ENCODE data around the gene LIN28B. TPM values are rescaled to one million over a fixed set of nuclear protein-coding genes. Genes with fewer than 3 reads are reported as not detected.

The LIN28B gene
- total RNA-seq, 1 donor from 2014 or later: not detected

GRCh38 chr6:105034470-105034869 lies 77.6 kb downstream of the LIN28B start:
- no peak for DNase-seq (ENCODE audit: low spot score)
- no peak overlapping the region for H3K4me3 Mint-ChIP-seq (ENCODE audit: unreplicated experiment)
- H3K9me3 Mint-ChIP-seq (ENCODE audit: low read depth): peaks cover 2% of the 10 kb centered on the region
- no peaks in the 10 kb centered on the region for H3K36me3 Mint-ChIP-seq (ENCODE audit: low read depth)
- no peak overlapping the region for H3K27ac Mint-ChIP-seq (ENCODE audit: unreplicated experiment)
- peaks cover 7% of the 10 kb centered on the region for H3K4me1 Mint-ChIP-seq (ENCODE audit: low read depth)
- no peaks in the 10 kb centered on the region for H3K27me3 Mint-ChIP-seq (ENCODE audit: low read depth)
- no peak for TF ChIP-seq CTCF (IDR thresholded peaks at IDR 0.05)

- Mint-ChIP-seq H3K36me3 (ENCODE audit: low read depth) (no peaks in the 10 kb centered on the region), H3K4me1 (ENCODE audit: low read depth) (peaks cover 7% of the 10 kb centered on the region), H3K4me3 (ENCODE audit: unreplicated experiment) (no peak overlapping the region), H3K9me3 (ENCODE audit: low read depth) (peaks cover 2% of the 10 kb centered on the region), H3K27me3 (ENCODE audit: low read depth) (no peaks in the 10 kb centered on the region), H3K27ac (ENCODE audit: unreplicated experiment) (no peak overlapping the region)
- no peak for DNase-seq (ENCODE audit: low spot score)
- no peak for TF ChIP-seq CTCF (IDR thresholded peaks at IDR 0.05)
Measured at GRCh38 chr6:105035299-105035698, 78.4 kb downstream of the LIN28B start.

GRCh38 chr6:105036351-105036750 lies 79.4 kb downstream of the LIN28B start:
- Mint-ChIP-seq H3K27ac (ENCODE audit: unreplicated experiment) (no peak overlapping the region), H3K4me1 (ENCODE audit: low read depth) (peaks cover 7% of the 10 kb centered on the region), H3K27me3 (ENCODE audit: low read depth) (no peaks in the 10 kb centered on the region), H3K4me3 (ENCODE audit: unreplicated experiment) (no peak overlapping the region), H3K9me3 (ENCODE audit: low read depth) (peaks cover 2% of the 10 kb centered on the region), H3K36me3 (ENCODE audit: low read depth) (no peaks in the 10 kb centered on the region)
- TF ChIP-seq CTCF (IDR thresholded peaks at IDR 0.05): no peak
- no peak for DNase-seq (ENCODE audit: low spot score)

- H3K27me3 Mint-ChIP-seq (ENCODE audit: low read depth): no peaks in the 10 kb centered on the region
- no peaks in the 10 kb centered on the region for H3K9me3 Mint-ChIP-seq (ENCODE audit: low read depth)
- no peak overlapping the region for H3K27ac Mint-ChIP-seq (ENCODE audit: unreplicated experiment)
- no peak for DNase-seq (ENCODE audit: low spot score)
- no peak overlapping the region for H3K4me3 Mint-ChIP-seq (ENCODE audit: unreplicated experiment)
- TF ChIP-seq CTCF (IDR thresholded peaks at IDR 0.05): no peak
- H3K36me3 Mint-ChIP-seq (ENCODE audit: low read depth): no peaks in the 10 kb centered on the region
- H3K4me1 Mint-ChIP-seq (ENCODE audit: low read depth): peaks cover 21% of the 10 kb centered on the region
Measured at GRCh38 chr6:105038259-105038658, 81.4 kb downstream of the LIN28B start.

- no peak for DNase-seq (ENCODE audit: low spot score)
- Mint-ChIP-seq H3K36me3 (ENCODE audit: low read depth) (no peaks in the 10 kb centered on the region), H3K9me3 (ENCODE audit: low read depth) (no peaks in the 10 kb centered on the region), H3K4me3 (ENCODE audit: unreplicated experiment) (no peak overlapping the region), H3K27me3 (ENCODE audit: low read depth) (no peaks in the 10 kb centered on the region), H3K4me1 (ENCODE audit: low read depth) (peaks cover 14% of the 10 kb centered on the region), H3K27ac (ENCODE audit: unreplicated experiment) (no peak overlapping the region)
- TF ChIP-seq CTCF (IDR thresholded peaks at IDR 0.05): no peak
Measured at GRCh38 chr6:105041880-105042279, 85.0 kb downstream of the LIN28B start.

All from chondrocyte (in vitro differentiated cells).